Natural killer cell (primary cell): ENCODE data around the gene FAXC. TPM values are rescaled to one million over a fixed set of nuclear protein-coding genes. Genes with fewer than 3 reads are reported as not detected.

Source experiments
- ATAC-seq, 3 donors: fragments of 150-1000 bp in 2 of 3; fragments of 200-7000 bp in 1 of 3; cut with Tn5 transposase; 1 replicate in 1 of 3; 2 replicates in 2 of 3; pipeline ENCODE4 v1.10.0; 2021; ENCODE audit warnings: mild to moderate bottlenecking in 2 of 3, moderate library complexity in 2 of 3
- DNase-seq, 2 donors: peaks; one replicate each; pipeline versions ENCODE4 v3.0.0 to v3.0.0-alpha.2; 2013 to 2021; ENCODE audit warnings: mixed read lengths in 1 of 2
- H3K27ac ChIP-seq: one replicate; pipeline ENCODE4 v1.5.1; 2013; ENCODE audit warnings: mild to moderate bottlenecking, low read length
- H3K27me3 ChIP-seq: one replicate; pipeline ENCODE4 v1.6.1; 2013; ENCODE audit warnings: low read length; ENCODE audit not compliant: control insufficient read depth, insufficient read depth
- H3K36me3 ChIP-seq: one replicate; pipeline ENCODE4 v1.6.1; 2013; ENCODE audit warnings: low read length; ENCODE audit not compliant: control insufficient read depth, insufficient read depth
- H3K4me1 ChIP-seq: one replicate; pipeline ENCODE4 v1.6.1; 2013; ENCODE audit warnings: low read length; ENCODE audit not compliant: control insufficient read depth, insufficient read depth
- H3K4me3 ChIP-seq: one replicate; pipeline ENCODE4 v1.5.1; 2013; ENCODE audit warnings: low read length
- H3K9me3 ChIP-seq: one replicate; pipeline ENCODE4 v1.6.1; 2013; ENCODE audit warnings: low read length; ENCODE audit not compliant: control insufficient read depth, insufficient read depth
- H3K27ac Mint-ChIP-seq, 2 donors: one replicate each; pipeline ENCODE4 v1.8.0; 2022; ENCODE audit warnings: mild to moderate bottlenecking in 2 of 2, mixed read lengths in 2 of 2, moderate library complexity in 1 of 2
- H3K27me3 Mint-ChIP-seq, 2 donors: one replicate each; pipeline ENCODE4 v1.8.0; 2022; ENCODE audit warnings: low read depth in 2 of 2, mixed read lengths in 2 of 2
- H3K36me3 Mint-ChIP-seq: one replicate; pipeline ENCODE4 v1.8.0; 2022; ENCODE audit warnings: mixed read lengths
- H3K4me1 Mint-ChIP-seq, 2 donors: one replicate each; pipeline ENCODE4 v1.8.0; 2022; ENCODE audit warnings: mixed read lengths in 2 of 2
- H3K4me3 Mint-ChIP-seq: one replicate; pipeline ENCODE4 v1.8.0; 2022; ENCODE audit warnings: mild to moderate bottlenecking, moderate library complexity, mixed read lengths
- H3K9me3 Mint-ChIP-seq, 2 donors: one replicate each; pipeline ENCODE4 v1.8.0; 2022; ENCODE audit warnings: mixed read lengths in 2 of 2
- CTCF ChIP-seq: fragments of 200-600 bp; IDR thresholded peaks from one replicate; pipeline ENCODE4 v1.8.0; 2022; ENCODE audit warnings: antibody characterized with exemption
- WGBS: methylation state at CpG from one replicate; pipeline ENCODE4 v1.1.7; 2013; ENCODE audit warnings: missing lambda C conversion rate; ENCODE audit not compliant: insufficient coverage; 5-methylcytosine and 5-hydroxymethylcytosine counted together
- intact Hi-C: fragments of 100-400 bp; cut with micrococcal nuclease; formaldehyde crosslinking; loops from one replicate; pipeline ENCODE4 v1.14.2; 2022
- total RNA-seq, 4 donors: library from RNA; stranded (reverse); fragments of 120-200 nt in 1 of 4; gene quantifications; one replicate each; pipeline versions ENCODE4 v1.2.3 to v1.2.4, GENCODE V29; 2013 to 2022

Gene FAXC
- total RNA-seq, 3 donors from 2014 or later (not counting 1 experiment from before 2014, with no cell fraction given): not detected

- no peak for TF ChIP-seq CTCF
Observed at GRCh38 chr6:99312354-99312753, 37.1 kb downstream of the FAXC start.

GRCh38 chr6:99310553-99310952, 38.9 kb downstream of the FAXC start:
- no peak overlapping the region for H3K4me3 Mint-ChIP-seq
- Histone ChIP-seq H3K9me3 (no peaks in the 10 kb centered on the region), H3K4me1 (no peaks in the 10 kb centered on the region), H3K36me3 (no peaks in the 10 kb centered on the region), H3K4me3 (no peak overlapping the region), H3K27me3 (peaks cover 2% of the 10 kb centered on the region), H3K27ac (no peak overlapping the region)
- peaks cover 8 to 29% of the 10 kb centered on the region in 2 donors for H3K27me3 Mint-ChIP-seq
- H3K27ac Mint-ChIP-seq: no peak overlapping the region
- no peak for TF ChIP-seq CTCF
- H3K9me3 Mint-ChIP-seq: no peaks in the 10 kb centered on the region
- H3K4me1 Mint-ChIP-seq: no peaks in the 10 kb centered on the region
- DNase-seq (no peak), ATAC-seq (no peak)
- intact Hi-C loops: no loop called here
- H3K36me3 Mint-ChIP-seq: no peaks in the 10 kb centered on the region
- WGBS: 100% methylated on average over 1 of the region's 1 CpG

More at GRCh38 chr6:99312354-99312753, 37.1 kb downstream of the FAXC start:
- Histone ChIP-seq H3K4me3 (no peak overlapping the region), H3K9me3 (no peaks in the 10 kb centered on the region), H3K27me3 (peaks cover 2% of the 10 kb centered on the region), H3K27ac (no peak overlapping the region), H3K36me3 (no peaks in the 10 kb centered on the region), H3K4me1 (no peaks in the 10 kb centered on the region)
- Mint-ChIP-seq H3K9me3 (no peaks in the 10 kb centered on the region), H3K36me3 (no peaks in the 10 kb centered on the region), H3K27ac (no peak overlapping the region), H3K27me3 (peaks cover 3 to 17% of the 10 kb centered on the region in 2 donors), H3K4me3 (no peak overlapping the region), H3K4me1 (no peaks in the 10 kb centered on the region)
- WGBS: no CpG with 5 or more reads among the region's 2 CpGs
- ATAC-seq: no peak
- no peak for DNase-seq
- intact Hi-C loops: no loop called here

- H3K9me3 ChIP-seq: no peaks in the 10 kb centered on the region
- H3K27me3 Mint-ChIP-seq: peaks cover 8 to 24% of the 10 kb centered on the region in 2 donors
- H3K27ac Mint-ChIP-seq: no peak overlapping the region
- no peaks in the 10 kb centered on the region for H3K9me3 Mint-ChIP-seq
- peaks cover 2% of the 10 kb centered on the region for H3K27me3 ChIP-seq
- intact Hi-C loops: no loop called here
- H3K4me3 Mint-ChIP-seq: no peak overlapping the region
- no peak overlapping the region for H3K27ac ChIP-seq
- DNase-seq: no peak
- no peaks in the 10 kb centered on the region for H3K4me1 ChIP-seq
- H3K36me3 Mint-ChIP-seq: no peaks in the 10 kb centered on the region
- H3K36me3 ChIP-seq: no peaks in the 10 kb centered on the region
- ATAC-seq: no peak
- no peak overlapping the region for H3K4me3 ChIP-seq
- no peak for TF ChIP-seq CTCF
- WGBS: 92% methylated on average over 4 of the region's 4 CpGs
- H3K4me1 Mint-ChIP-seq: no peaks in the 10 kb centered on the region
Observed at GRCh38 chr6:99309557-99309956, 39.9 kb downstream of the FAXC start.

GRCh38 chr6:99308788-99309187, 40.7 kb downstream of the FAXC start:
- Mint-ChIP-seq H3K27ac (no peak overlapping the region), H3K9me3 (no peaks in the 10 kb centered on the region), H3K36me3 (no peaks in the 10 kb centered on the region), H3K27me3 (peaks cover 8 to 18% of the 10 kb centered on the region in 2 donors), H3K4me3 (no peak overlapping the region), H3K4me1 (no peaks in the 10 kb centered on the region)
- H3K4me3 ChIP-seq: no peak overlapping the region
- WGBS: no CpG with 5 or more reads among the region's 3 CpGs
- no peaks in the 10 kb centered on the region for H3K36me3 ChIP-seq
- no peak for DNase-seq
- intact Hi-C loops: no loop called here
- no peak overlapping the region for H3K27ac ChIP-seq
- no peak for ATAC-seq
- H3K27me3 ChIP-seq: peaks cover 2% of the 10 kb centered on the region
- TF ChIP-seq CTCF: no peak
- H3K9me3 ChIP-seq: no peaks in the 10 kb centered on the region
- no peaks in the 10 kb centered on the region for H3K4me1 ChIP-seq
